ENCODE measurements around the gene COPS6.
A peak's percentile ranks its signal among the peaks of the same experiment; 100 is the strongest.

Gene COPS6

DNA sequence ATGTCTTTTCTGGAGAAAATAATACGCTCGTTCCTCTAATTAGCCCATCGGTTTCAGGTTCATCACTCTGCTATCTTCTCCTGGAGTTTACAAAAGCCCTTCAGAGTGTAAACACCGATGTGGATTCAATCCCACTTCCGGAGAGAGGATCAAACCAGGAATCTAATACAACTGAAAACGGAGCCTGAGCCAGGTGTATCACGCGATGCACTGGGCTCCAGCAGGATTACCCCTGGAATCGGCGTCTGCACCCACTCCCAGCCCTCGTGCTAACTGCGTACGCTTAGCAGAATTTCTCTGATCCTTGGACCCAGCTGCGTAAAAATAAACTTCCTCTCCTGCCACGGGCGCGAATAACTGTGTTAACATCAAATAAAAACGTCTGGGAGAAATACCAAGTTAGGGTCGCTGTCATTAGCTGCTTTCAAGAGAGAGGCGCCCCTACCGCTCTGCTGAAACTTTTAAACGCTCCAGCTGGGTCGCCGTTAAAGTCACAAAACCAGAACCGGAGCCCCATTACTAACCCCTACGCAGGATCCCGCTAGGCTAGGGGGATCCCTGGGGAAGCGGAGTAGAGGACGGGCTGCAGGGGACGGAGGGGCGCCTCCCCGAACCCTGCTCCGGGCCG lies 7.7 kb upstream of the COPS6 start:
- no peak for DNase-seq (ENCODE audit: low spot score)

- DNase-seq (ENCODE audit: low spot score), result peak; percentile 100
Observed at GRCh38 chr7:100081535-100082102, 7.2 kb upstream of the COPS6 start, which contains the start of gene ZNF3. TSS of gene ZNF3 (minus strand) at chr7:100081723. CDS start at chr7:100077357, 4,366 bp downstream.

DNA sequence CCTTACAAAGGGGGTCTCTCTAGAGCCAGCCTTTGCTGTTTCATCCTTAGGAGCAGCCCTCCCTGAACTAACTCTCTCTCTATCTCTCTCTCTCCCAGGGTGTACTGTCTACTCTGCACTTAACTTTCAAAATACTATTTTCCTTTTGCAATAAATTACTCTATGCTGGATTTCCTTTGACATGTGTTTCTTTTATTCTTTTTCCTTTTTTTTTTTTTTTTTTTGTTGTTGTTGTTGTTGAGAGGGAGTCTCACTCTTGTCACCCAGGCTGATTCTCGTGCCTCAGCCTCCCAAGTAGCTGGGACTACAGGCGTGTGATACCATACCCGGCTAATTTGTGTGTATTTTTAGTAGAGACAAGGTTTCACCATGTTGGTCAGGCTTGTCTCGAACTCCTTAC lies 5.8 kb upstream of the COPS6 start:
- DNase-seq (ENCODE audit: low spot score), result no peak

DNA sequence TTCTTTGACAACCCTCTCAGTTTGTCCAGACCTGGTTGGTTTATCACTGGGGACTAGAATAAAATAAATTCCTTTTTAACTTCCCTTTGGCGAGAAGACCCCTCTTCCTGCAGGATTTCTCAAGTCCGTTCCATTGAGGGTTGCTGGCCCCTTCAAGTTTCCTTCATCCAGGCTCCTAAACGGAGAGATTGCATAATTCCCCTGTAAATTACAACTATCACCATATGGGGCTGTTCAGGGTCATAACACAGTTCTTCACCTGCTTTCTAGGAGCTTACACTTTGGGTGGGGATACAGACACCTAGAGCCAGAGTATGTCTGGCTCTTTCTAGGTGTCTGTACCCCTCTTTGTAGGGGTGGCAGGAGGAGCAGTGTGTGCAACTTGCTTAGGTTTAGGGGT lies 3.3 kb upstream of the COPS6 start:
- DNase-seq (ENCODE audit: low spot score), result no peak

DNA sequence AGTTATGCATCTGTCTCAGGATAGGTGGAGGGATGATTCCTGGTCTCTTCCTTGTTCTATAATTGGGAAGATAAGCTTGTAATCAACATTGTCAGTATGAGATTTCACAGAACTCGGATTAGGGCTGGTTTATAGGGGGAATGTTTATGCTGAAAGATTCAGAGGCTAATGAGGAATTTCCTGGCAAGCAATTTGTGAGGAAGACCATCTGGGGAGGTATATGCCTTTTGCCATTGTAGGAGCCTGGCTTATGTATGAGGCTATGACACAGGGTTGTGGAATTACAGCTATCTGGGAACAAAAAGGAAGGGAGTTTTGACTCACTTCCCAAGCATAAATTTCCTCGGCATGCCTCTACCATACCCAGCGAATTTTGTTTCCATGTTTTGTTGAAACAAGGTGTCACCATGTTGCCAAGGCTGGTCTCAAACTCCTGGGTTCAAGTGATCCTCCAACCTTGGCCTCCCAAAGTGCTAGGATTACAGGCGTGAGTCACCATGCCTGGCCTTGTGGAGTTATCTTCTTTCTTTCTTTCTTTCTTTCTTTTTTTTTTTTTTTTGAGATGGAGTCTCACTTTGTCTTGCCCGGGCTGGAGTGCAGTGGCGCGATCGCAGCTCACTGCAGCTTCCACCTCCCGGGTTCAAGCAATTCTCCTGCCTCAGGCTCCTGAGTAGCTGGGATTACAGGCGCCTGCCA lies 1.6 kb upstream of the COPS6 start:
- DNase-seq (ENCODE audit: low spot score), result no peak

DNA sequence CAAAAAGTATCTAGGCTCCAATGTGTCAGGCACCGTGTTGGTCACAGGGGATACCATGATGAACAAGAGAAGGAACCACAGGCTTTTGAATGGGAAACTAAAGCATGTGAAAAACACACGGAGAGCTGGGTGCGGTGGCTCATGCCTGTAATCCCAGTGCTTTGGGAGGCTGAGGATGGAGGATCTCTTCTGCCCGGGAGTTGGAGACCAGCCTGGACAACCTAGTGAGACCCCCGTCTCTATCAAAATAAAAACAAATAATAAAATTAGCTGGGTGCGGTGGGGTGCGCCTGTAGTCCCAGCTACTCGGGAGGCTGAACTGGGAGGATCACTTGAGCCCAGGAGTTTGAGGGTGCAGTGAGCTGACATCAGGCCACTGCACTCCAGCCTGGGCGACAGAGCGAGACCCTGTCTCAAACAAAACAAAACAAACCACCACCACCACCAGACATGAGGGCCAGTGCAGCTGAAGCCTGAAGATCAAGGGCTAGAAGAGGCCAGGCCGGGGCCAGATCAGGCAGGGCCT lies 611 bp upstream of the COPS6 start:
- no peak for DNase-seq (ENCODE audit: low spot score)

GRCh38 chr7:100089458-100090196 lies 858 bp downstream of the COPS6 start:
- no peak for DNase-seq (ENCODE audit: low spot score)

DNA sequence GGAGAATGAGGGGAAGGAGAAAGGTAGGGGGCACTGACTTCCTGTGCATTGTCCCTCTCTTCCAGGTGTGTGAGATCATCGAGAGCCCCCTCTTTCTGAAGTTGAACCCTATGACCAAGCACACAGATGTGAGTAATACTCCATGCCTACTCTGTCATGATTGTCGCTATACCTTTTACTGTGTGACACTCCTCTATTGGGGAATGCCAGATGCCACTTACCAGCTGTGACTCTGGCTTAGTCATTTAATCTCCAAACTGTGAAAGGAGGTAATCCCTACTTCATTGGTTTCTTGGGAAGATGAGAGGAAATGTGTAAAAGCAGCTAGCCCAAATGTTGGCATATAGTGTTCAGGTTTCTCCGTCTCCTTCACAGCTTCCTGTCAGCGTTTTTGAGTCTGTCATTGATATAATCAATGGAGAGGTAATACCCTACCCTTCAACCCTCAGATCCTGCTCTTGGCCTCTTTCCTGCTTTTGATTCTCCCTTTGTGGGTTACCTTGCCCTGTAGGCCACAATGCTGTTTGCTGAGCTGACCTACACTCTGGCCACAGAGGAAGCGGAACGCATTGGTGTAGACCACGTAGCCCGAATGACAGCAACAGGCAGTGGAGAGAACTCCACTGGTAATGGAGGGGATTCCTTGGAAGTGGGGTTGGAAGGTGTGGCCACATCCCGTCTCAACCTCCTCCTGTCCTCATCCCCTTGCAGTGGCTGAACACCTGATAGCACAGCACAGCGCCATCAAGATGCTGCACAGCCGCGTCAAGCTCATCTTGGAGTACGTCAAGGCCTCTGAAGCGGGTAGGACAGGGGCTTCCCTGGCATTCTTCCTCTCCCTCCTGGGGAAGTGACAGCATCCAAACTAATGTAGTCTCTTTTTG lies 2.0 kb downstream of the COPS6 start:
- DNase-seq (ENCODE audit: low spot score), result no peak

DNA sequence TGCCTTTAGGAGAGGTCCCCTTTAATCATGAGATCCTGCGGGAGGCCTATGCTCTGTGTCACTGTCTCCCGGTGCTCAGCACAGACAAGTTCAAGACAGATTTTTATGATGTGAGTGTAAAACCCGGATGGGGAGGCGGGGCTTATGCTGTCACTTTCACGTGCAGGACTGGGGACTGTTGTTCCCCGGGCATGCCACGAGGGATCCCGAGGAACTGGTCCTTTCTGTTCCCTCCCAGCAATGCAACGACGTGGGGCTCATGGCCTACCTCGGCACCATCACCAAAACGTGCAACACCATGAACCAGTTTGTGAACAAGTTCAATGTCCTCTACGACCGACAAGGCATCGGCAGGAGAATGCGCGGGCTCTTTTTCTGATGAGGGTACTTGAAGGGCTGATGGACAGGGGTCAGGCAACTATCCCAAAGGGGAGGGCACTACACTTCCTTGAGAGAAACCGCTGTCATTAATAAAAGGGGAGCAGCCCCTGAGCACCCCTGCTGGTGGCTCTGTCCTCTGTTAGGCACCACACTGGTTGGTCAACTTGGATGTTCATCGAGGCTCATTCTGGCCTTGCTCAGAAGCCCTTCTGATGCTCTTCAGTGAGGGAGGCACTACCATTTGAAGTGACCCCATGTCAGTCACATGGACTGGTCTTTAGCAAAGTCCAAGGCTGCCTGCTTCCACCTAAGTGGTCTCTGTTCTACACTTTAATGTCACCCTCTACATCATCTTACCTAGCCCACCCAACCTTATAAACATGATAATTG lies 2.8 kb downstream of the COPS6 start:
- DNase-seq (ENCODE audit: low spot score), result no peak

GRCh38 chr7:100093054-100093453 lies 4.3 kb downstream of the COPS6 start:
- no peak for DNase-seq (ENCODE audit: low spot score)

DNA sequence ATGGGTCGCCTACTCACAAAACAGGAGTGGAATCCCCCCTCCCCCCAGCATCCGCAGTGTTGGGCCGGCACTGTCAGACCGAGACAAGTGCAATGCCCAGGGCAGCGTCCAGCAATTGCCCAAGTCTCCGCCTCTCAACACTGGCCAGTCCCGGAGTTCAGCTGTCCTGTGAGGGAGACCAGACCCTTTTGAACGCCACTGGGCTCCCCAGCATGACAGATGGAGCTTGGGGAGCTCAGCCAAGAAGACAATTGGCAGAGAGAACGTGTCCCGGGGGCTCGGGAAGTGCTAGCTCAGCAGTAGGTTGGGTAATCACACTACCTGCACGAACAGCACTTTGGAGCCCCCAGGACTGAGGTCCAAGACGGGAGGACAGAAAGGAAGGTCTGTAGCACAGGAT lies 4.7 kb downstream of the COPS6 start:
- no peak for DNase-seq (ENCODE audit: low spot score)

- DNase-seq (ENCODE audit: low spot score), result no peak
Observed at GRCh38 chr7:100093925-100094486, 5.2 kb downstream of the COPS6 start.

- no peak for DNase-seq (ENCODE audit: low spot score)
Observed at GRCh38 chr7:100095289-100095688, 6.5 kb downstream of the COPS6 start.

GRCh38 chr7:100095704-100096103 lies 6.9 kb downstream of the COPS6 start:
- no peak for DNase-seq (ENCODE audit: low spot score)

DNA sequence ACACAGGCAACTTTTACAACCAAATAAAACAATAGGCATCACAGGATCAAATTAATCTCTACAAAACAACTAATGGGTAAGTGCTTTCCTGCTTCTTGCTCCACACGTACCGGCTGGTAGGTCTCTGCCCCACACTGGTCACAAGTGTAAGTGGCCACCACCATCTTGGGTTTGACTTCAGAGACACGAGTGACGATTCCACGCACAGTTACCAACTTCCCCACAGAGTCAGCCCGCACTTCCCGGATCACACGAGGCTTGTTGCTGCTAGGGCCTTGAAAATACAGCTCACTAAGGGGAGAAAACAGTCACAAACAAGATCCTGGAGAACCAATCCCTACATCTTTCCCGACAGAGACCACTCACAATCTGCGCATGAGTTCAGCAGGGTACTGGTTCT lies 10.1 kb downstream of the COPS6 start:
- no peak for DNase-seq (ENCODE audit: low spot score)

GRCh38 chr7:100099452-100099851 lies 10.7 kb downstream of the COPS6 start:
- DNase-seq (ENCODE audit: low spot score), result no peak

DNA sequence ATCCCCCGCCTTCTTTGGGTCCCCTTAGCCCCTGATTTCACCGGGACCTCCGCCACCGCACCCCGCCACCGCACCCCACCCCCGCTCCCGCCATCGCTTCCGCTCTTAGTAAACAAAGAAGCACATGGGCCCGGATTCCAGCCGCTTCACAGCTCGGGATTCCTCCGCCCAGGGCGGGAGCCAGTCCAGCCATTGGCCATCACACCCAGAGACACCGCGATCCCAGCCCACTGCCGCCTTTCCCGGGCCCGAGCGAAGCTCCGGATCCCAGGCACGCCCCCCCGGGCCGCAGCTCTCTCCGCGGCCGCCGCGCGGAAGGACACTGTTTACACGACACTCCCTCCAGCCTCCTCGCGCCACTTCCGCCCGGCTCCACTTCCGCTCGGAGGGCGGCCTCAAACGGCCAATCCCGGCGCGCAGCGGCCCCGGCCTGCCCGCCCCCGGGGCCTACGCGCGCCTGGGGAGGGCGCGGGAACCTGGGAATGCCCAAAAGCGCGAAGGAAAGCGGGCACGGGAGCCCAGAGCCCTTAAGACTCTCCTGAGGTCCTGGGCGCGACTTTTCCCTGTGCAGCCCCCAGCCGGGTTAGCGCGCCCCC lies 11.7 kb downstream of the COPS6 start:
- peak; percentile 85 for DNase-seq (ENCODE audit: low spot score)

- DNase-seq (ENCODE audit: low spot score), result peak; percentile 97
Observed at GRCh38 chr7:100101016-100101862, 12.5 kb downstream of the COPS6 start, which contains the start of the genes AP4M1 and MCM7. TSS of gene AP4M1 (plus strand) at chr7:100101643. CDS start at chr7:100101715, 72 bp downstream. TSS of gene MCM7 (minus strand) at chr7:100101397. CDS start at chr7:100101294, 103 bp downstream.

All from CD4-positive, alpha-beta T cell treated with Interleukin-2 at 100 ng/mL for 4 hours (primary cell).